ENCODE measurements around the gene VEPH1.

DNA sequence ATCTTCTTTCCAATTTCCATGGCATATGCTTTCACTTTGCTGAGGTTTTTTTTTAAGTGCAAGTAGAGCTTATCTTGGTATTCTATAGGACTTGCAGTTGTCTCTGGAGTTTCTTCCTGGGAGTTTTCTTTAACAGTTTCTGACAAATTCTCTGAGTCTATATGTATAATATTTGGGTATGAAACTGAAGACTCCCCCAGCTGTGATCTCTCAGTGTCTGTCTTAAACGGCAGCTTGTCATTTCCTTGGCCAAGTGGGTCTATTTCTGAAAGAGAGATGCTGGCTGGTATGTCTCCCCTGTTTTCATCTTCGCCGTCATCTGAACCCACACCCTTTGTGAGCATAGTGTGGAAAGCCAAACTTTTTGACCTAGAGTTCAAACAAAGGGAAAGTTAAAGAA is 139.8 kb downstream of the VEPH1 start:
- TF ChIP-seq, protein P1, sequence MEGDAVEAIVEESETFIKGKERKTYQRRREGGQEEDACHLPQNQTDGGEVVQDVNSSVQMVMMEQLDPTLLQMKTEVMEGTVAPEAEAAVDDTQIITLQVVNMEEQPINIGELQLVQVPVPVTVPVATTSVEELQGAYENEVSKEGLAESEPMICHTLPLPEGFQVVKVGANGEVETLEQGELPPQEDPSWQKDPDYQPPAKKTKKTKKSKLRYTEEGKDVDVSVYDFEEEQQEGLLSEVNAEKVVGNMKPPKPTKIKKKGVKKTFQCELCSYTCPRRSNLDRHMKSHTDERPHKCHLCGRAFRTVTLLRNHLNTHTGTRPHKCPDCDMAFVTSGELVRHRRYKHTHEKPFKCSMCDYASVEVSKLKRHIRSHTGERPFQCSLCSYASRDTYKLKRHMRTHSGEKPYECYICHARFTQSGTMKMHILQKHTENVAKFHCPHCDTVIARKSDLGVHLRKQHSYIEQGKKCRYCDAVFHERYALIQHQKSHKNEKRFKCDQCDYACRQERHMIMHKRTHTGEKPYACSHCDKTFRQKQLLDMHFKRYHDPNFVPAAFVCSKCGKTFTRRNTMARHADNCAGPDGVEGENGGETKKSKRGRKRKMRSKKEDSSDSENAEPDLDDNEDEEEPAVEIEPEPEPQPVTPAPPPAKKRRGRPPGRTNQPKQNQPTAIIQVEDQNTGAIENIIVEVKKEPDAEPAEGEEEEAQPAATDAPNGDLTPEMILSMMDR (IDR thresholded peaks at IDR 0.05) = no peak
- no peak for TF ChIP-seq POLR2A (IDR thresholded peaks at IDR 0.05)

Data from testis (tissue), 2 donors.